Astrocyte (in vitro differentiated cells and primary cell): Measurements from ENCODE around the gene ASCL5. TPM values are rescaled to one million over a fixed set of nuclear protein-coding genes. Genes with fewer than 3 reads are reported as not detected.

Experiments used
- DNase-seq: peaks from one replicate; pipeline ENCODE4 v3.0.0-alpha.2; 2010; ENCODE audit warnings: low read depth
- FAIRE-seq: peaks from 2 replicates; lab custom pipeline; 2011; peaks lifted over from hg19 to GRCh38; lab: Jason Lieb, UNC
- H2AFZ ChIP-seq: 2 replicates; pipeline ENCODE4 v1.6.0; 2012; ENCODE audit warnings: low read depth, low read length, inconsistent platforms
- H3K27ac ChIP-seq: 2 replicates; pipeline ENCODE4 v1.5.1; 2011; ENCODE audit warnings: low read depth, low read length, inconsistent platforms
- H3K27me3 ChIP-seq: 2 replicates; pipeline ENCODE4 v1.6.0; 2011; ENCODE audit warnings: low read length, inconsistent platforms; ENCODE audit not compliant: insufficient read depth
- H3K36me3 ChIP-seq: 2 replicates; pipeline ENCODE4 v1.5.1; 2011; ENCODE audit warnings: low read length, inconsistent platforms; ENCODE audit not compliant: insufficient read depth
- H3K4me1 ChIP-seq: 2 replicates; pipeline ENCODE4 v1.5.1; 2011; ENCODE audit warnings: low read length, inconsistent platforms; ENCODE audit not compliant: insufficient read depth
- H3K4me2 ChIP-seq: 2 replicates; pipeline ENCODE4 v1.6.0; 2012; ENCODE audit warnings: low read length, inconsistent platforms
- H3K4me3 ChIP-seq: 2 replicates; pipeline ENCODE4 v1.5.1; 2011; ENCODE audit warnings: low read depth, mild to moderate bottlenecking, low read length, inconsistent platforms; ENCODE audit not compliant: insufficient read depth
- H3K79me2 ChIP-seq: 2 replicates; pipeline ENCODE4 v1.6.0; 2012; ENCODE audit warnings: mild to moderate bottlenecking, low read length, inconsistent platforms; ENCODE audit not compliant: insufficient read depth
- H3K9ac ChIP-seq: 2 replicates; pipeline ENCODE4 v1.6.0; 2012; ENCODE audit warnings: mild to moderate bottlenecking, low read length, inconsistent platforms
- H3K9me3 ChIP-seq: 2 replicates; pipeline ENCODE4 v1.5.1; 2012; ENCODE audit warnings: low read depth, mild to moderate bottlenecking, low read length, inconsistent platforms; ENCODE audit not compliant: insufficient read depth
- H4K20me1 ChIP-seq: 2 replicates; pipeline ENCODE4 v1.6.0; 2012; ENCODE audit warnings: low read length, inconsistent platforms; ENCODE audit not compliant: insufficient read depth
- H3K27ac Mint-ChIP-seq: one replicate; pipeline ENCODE4 v1.8.0; 2021; ENCODE audit warnings: mild to moderate bottlenecking, mixed read lengths; ENCODE audit not compliant: unreplicated experiment
- H3K27me3 Mint-ChIP-seq: one replicate; pipeline ENCODE4 v1.8.0; 2021; ENCODE audit warnings: low read depth, mixed read lengths; ENCODE audit not compliant: unreplicated experiment
- H3K36me3 Mint-ChIP-seq: one replicate; pipeline ENCODE4 v1.8.0; 2021; ENCODE audit warnings: low read depth, mixed read lengths; ENCODE audit not compliant: unreplicated experiment
- H3K4me1 Mint-ChIP-seq: one replicate; pipeline ENCODE4 v1.8.0; 2021; ENCODE audit warnings: low read depth, mixed read lengths; ENCODE audit not compliant: unreplicated experiment
- H3K4me3 Mint-ChIP-seq: one replicate; pipeline ENCODE4 v1.8.0; 2021; ENCODE audit warnings: mild to moderate bottlenecking, moderate library complexity, mixed read lengths; ENCODE audit not compliant: unreplicated experiment
- H3K9me3 Mint-ChIP-seq: one replicate; pipeline ENCODE4 v1.8.0; 2021; ENCODE audit warnings: mild to moderate bottlenecking, mixed read lengths; ENCODE audit not compliant: unreplicated experiment
- EZH2 ChIP-seq: IDR thresholded peaks from 2 replicates; pipeline ENCODE4 v1.6.1; 2012; ENCODE audit warnings: mild to moderate bottlenecking, low read length, inconsistent platforms; ENCODE audit not compliant: insufficient read depth
- total RNA-seq: library from RNA; stranded (reverse); gene quantifications from 2 replicates; pipeline ENCODE4 v1.2.1, GENCODE V29; 2021
- TF ChIP-seq, protein P1 (sequence below): IDR thresholded peaks from 2 replicates; pipeline ENCODE4 v1.5.1; 2011; ENCODE audit warnings: low read depth, mild to moderate bottlenecking, inconsistent platforms, low read length, moderate library complexity; ENCODE audit not compliant: insufficient read depth

The ASCL5 gene
- total RNA-seq, 1 donor from 2014 or later: not detected

DNA sequence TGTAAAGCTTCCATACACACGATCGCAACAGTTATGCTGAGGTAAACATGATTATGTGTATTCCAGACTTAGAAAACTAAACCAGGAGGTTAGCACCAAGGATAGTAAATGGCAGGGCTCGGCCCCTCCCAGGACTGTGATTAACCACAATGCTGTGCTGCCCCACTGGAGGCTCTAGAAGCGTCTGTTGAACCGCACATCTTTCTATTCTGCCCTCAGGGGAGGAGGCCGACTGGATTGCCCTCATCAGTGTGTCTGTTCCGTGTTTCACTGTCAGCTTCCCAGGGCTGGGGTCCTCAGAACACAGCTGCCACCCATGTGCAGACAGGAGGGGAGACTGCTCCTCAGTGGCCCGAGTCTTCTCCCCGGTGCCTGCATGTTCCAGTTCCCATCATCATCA is 12.8 kb upstream of the ASCL5 start:
- Histone ChIP-seq H3K27me3 (no peaks in the 10 kb centered on the region), H3K79me2 (no peaks in the 10 kb centered on the region), H2AFZ (no peak overlapping the region), H4K20me1 (peaks cover 47% of the 10 kb centered on the region), H3K27ac (no peak overlapping the region), H3K9me3 (no peaks in the 10 kb centered on the region), H3K4me3 (no peak overlapping the region), H3K9ac (no peak overlapping the region), H3K4me1 (peaks cover 20% of the 10 kb centered on the region), H3K36me3 (peaks cover 20% of the 10 kb centered on the region), H3K4me2 (no peak overlapping the region)
- H3K27me3 Mint-ChIP-seq: no peaks in the 10 kb centered on the region
- FAIRE-seq (no peak), DNase-seq (no peak)
- H3K4me3 Mint-ChIP-seq: no peak overlapping the region
- H3K9me3 Mint-ChIP-seq: no peaks in the 10 kb centered on the region
- peaks cover 27% of the 10 kb centered on the region for H3K36me3 Mint-ChIP-seq
- no peak overlapping the region for H3K27ac Mint-ChIP-seq
- TF ChIP-seq EZH2: no peak
- H3K4me1 Mint-ChIP-seq: peaks cover 13% of the 10 kb centered on the region

DNA sequence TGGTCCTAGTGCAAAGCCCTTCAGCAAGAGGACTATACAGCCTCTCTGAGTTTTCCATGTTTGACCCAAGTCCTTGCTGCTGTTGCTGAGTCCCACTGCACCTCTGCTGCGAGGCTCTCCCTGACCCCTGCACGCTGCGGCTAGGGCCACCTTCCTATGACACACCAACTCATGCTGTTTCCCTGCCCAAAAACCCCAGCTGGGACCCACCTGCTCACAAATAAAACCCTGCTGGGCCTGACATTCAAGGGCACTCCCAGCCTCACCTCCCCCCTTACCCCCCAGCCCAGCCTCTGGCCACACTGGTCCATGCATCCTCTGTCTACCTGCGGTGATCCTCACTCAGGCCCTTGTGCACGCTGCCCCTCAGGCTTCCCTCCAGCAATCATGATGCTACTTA is 12.3 kb upstream of the ASCL5 start:
- peaks cover 16% of the 10 kb centered on the region for H3K36me3 ChIP-seq
- no peak overlapping the region for H2AFZ ChIP-seq
- H3K4me1 ChIP-seq: peaks cover 20% of the 10 kb centered on the region
- H3K4me1 Mint-ChIP-seq: peaks cover 13% of the 10 kb centered on the region
- no peak for TF ChIP-seq EZH2
- TF ChIP-seq, protein P1, sequence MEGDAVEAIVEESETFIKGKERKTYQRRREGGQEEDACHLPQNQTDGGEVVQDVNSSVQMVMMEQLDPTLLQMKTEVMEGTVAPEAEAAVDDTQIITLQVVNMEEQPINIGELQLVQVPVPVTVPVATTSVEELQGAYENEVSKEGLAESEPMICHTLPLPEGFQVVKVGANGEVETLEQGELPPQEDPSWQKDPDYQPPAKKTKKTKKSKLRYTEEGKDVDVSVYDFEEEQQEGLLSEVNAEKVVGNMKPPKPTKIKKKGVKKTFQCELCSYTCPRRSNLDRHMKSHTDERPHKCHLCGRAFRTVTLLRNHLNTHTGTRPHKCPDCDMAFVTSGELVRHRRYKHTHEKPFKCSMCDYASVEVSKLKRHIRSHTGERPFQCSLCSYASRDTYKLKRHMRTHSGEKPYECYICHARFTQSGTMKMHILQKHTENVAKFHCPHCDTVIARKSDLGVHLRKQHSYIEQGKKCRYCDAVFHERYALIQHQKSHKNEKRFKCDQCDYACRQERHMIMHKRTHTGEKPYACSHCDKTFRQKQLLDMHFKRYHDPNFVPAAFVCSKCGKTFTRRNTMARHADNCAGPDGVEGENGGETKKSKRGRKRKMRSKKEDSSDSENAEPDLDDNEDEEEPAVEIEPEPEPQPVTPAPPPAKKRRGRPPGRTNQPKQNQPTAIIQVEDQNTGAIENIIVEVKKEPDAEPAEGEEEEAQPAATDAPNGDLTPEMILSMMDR: no peak
- H3K4me3 ChIP-seq: no peak overlapping the region
- peaks cover 28% of the 10 kb centered on the region for H3K36me3 Mint-ChIP-seq
- no peak overlapping the region for H3K27ac Mint-ChIP-seq
- no peak for DNase-seq
- no peaks in the 10 kb centered on the region for H3K9me3 ChIP-seq
- no peaks in the 10 kb centered on the region for H3K27me3 Mint-ChIP-seq
- no peaks in the 10 kb centered on the region for H3K27me3 ChIP-seq
- no peak overlapping the region for H3K4me3 Mint-ChIP-seq
- no peaks in the 10 kb centered on the region for H3K79me2 ChIP-seq
- no peak overlapping the region for H3K27ac ChIP-seq
- no peak for FAIRE-seq
- no peak overlapping the region for H3K9ac ChIP-seq
- no peak overlapping the region for H3K4me2 ChIP-seq
- no peaks in the 10 kb centered on the region for H3K9me3 Mint-ChIP-seq
- H4K20me1 ChIP-seq: peaks cover 47% of the 10 kb centered on the region

DNA sequence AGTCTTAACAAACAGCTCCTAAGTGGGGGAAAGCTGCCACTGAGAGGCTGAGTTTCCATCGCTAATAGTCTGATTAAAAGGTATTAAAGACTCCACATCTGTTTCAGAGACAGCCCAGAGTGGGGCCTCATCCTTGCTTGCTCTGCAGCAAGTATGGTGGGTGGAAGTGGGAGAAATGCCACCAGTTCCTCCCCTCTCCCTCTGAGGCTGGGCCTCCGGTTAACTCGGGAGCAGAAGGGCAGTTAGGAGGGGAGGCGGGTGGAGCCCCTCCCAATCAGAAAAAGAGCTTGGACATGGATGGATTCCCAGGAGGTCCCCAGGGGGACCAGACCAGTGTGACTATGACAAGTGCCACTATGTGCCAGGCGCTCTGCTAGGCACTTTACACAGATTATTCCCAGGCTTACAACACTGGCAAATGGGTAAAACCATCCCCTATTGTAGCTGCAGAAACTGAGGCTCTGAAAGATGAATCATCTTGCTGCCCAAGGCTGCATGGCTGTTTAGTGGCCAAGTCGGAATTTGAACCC is 11.4 kb upstream of the ASCL5 start:
- no peaks in the 10 kb centered on the region for H3K9me3 Mint-ChIP-seq

More for the DNA sequence above, 11.4 kb upstream of the ASCL5 start:
- Histone ChIP-seq H3K9me3 (no peaks in the 10 kb centered on the region), H3K4me1 (peaks cover 20% of the 10 kb centered on the region), H2AFZ (no peak overlapping the region), H3K36me3 (peaks cover 16% of the 10 kb centered on the region), H3K27ac (no peak overlapping the region), H3K79me2 (no peaks in the 10 kb centered on the region), H3K9ac (no peak overlapping the region), H3K27me3 (no peaks in the 10 kb centered on the region), H3K4me2 (no peak overlapping the region), H4K20me1 (peaks cover 47% of the 10 kb centered on the region), H3K4me3 (no peak overlapping the region)
- H3K4me1 Mint-ChIP-seq: peaks cover 13% of the 10 kb centered on the region
- no peak for TF ChIP-seq EZH2
- TF ChIP-seq, protein P1: no peak
- peaks cover 26% of the 10 kb centered on the region for H3K36me3 Mint-ChIP-seq
- no peak for FAIRE-seq
- H3K27ac Mint-ChIP-seq: no peak overlapping the region
- no peak overlapping the region for H3K4me3 Mint-ChIP-seq
- H3K27me3 Mint-ChIP-seq: no peaks in the 10 kb centered on the region
- no peak for DNase-seq
